Heart left ventricle (tissue), 16 donors: ENCODE results near the gene PGM2. TPM values are rescaled to one million over a fixed set of nuclear protein-coding genes. Genes with fewer than 3 reads are reported as not detected.

ENCODE experiments used
- ATAC-seq, 4 donors: fragments of 200-7000 bp; cut with Tn5 transposase; one replicate each; pipeline ENCODE4 v1.9.1; 2020 to 2022; ENCODE audit warnings: moderate library complexity in 4 of 4, mild to moderate bottlenecking in 3 of 4, moderate number of reproducible peaks in 1 of 4
- DNase-seq, 5 donors: peaks; one replicate each; pipeline ENCODE4 v3.0.0-alpha.2; 2020
- H3K27ac ChIP-seq, 12 donors: fragments of 200-600 bp; sonication (generic) in 4 of 12; one replicate each; pipeline versions ENCODE4 v1.5.0 to v1.8.0; 2016 to 2022; ENCODE audit warnings: mild to moderate bottlenecking in 2 of 12
- H3K27me3 ChIP-seq, 9 donors: fragments of 200-600 bp; sonication (generic) in 2 of 9; one replicate each; pipeline versions ENCODE4 v1.5.1 to v1.8.0; 2016 to 2022; ENCODE audit warnings: mild to moderate bottlenecking in 3 of 9
- H3K36me3 ChIP-seq, 9 donors: fragments of 200-600 bp; sonication (generic) in 2 of 9; one replicate each; pipeline versions ENCODE4 v1.5.0 to v1.8.0; 2018 to 2022; ENCODE audit warnings: mild to moderate bottlenecking in 2 of 9
- H3K4me1 ChIP-seq, 12 donors: fragments of 200-600 bp; sonication (generic) in 4 of 12; one replicate each; pipeline versions ENCODE4 v1.5.0 to v1.8.0; 2016 to 2022; ENCODE audit warnings: mild to moderate bottlenecking in 3 of 12
- H3K4me3 ChIP-seq, 12 donors: fragments of 200-600 bp; sonication (generic) in 4 of 12; one replicate each; pipeline versions ENCODE4 v1.5.0 to v1.8.0; 2017 to 2022; ENCODE audit warnings: mild to moderate bottlenecking in 9 of 12, moderate library complexity in 4 of 12
- H3K9me3 ChIP-seq, 12 donors: fragments of 200-600 bp; sonication (generic) in 4 of 12; one replicate each; pipeline versions ENCODE4 v1.5.0 to v1.8.0; 2016 to 2022; ENCODE audit warnings: mild to moderate bottlenecking in 1 of 12
- POLR2A ChIP-seq, 2 donors: fragments of 450-650 bp; IDR thresholded peaks; one replicate each; pipeline ENCODE4 v1.6.1; 2017; ENCODE audit warnings: antibody characterized with exemption in 2 of 2, mild to moderate bottlenecking in 2 of 2, moderate library complexity in 2 of 2
- WGBS, 4 donors: extraction: QIAGEN DNeasy Blood & Tissue Kit in 2 of 4; methylation state at CpG; one replicate each; pipeline versions ENCODE4 v1.1.5 to v1.1.7; 2013 to 2018; 5-methylcytosine and 5-hydroxymethylcytosine counted together
- intact Hi-C, 10 donors: fragments of 100-400 bp; cut with DNase I; formaldehyde crosslinking; loops; one replicate each; pipeline versions ENCODE4 v1.11.1 to v1.14.2; 2022
- polyA plus RNA-seq, 2 donors: library from polyadenylated mRNA; stranded (reverse); fragments of 200-250 nt; gene quantifications; one replicate each; pipeline ENCODE4 v1.2.3, GENCODE V29; 2013
- total RNA-seq, 9 donors: library from RNA; depleted of rRNA in 2 of 9; stranded (reverse); fragments of >200 nt in 2 of 9; fragmentation: NEBNext Ultra II Directional in 3 of 9; extraction: Animal tissue kit (Norgen Biotek cat#: 25700) in 3 of 9; gene quantifications; one replicate each; pipeline versions ENCODE4 v1.1.0 to v1.2.4, GENCODE V29; 2016 to 2023
- TF ChIP-seq, protein P1 (sequence below), 12 donors: fragments of 200-600 bp; sonication (generic) in 4 of 12; IDR thresholded peaks; one replicate each; pipeline versions ENCODE4 v1.5.0 to v1.8.0; 2018 to 2022; ENCODE audit warnings: antibody characterized with exemption in 12 of 12, mild to moderate bottlenecking in 5 of 12
- donor health status: ischemic (EF 13 %, LVEDD 7.1; RV severe dilation, severe dysfunction).
- donor health status: healthy with polysubstance abuse.
- donor health status: DM: no; HTN: yes; CAD: no.
- donor health status: DM: no; HTN: no; CAD: no.
- donor health status: ischemic (EF 25% LVEDD 6.9; RV normal size, moderate dysfunction).
- donor health status: ischemic (EF 25% LVEDD 5.7; RV mildly dilated, moderate dysfunction).
- donor health status: healthy.
- donor health status: DM: yes; HTN: yes; CAD: no.
- donor health status: ischemic (EF 35%, LVEDD 5.7; RV mildly dilated, moderate dysfunction).
- donor health status: nonischemic (EF 11% LVEDD 7.7; RV severe dilation, severe dysfunction).
- donor health status: DM: yes; HTN: yes; CAD: no.
- donor health status: PGD.
- donor health status: ischemic (EF 29% LVEDD 5.4; RV normal size, mild dysfunction).
- donor health status: nonischemic (EF 23%, LVEDD 6.1; RV moderate dilation, normal function).

PGM2 gene
- total and polyA plus RNA-seq, 11 donors, result 3.3 to 18.4 (median 8.5) TPM

DNA sequence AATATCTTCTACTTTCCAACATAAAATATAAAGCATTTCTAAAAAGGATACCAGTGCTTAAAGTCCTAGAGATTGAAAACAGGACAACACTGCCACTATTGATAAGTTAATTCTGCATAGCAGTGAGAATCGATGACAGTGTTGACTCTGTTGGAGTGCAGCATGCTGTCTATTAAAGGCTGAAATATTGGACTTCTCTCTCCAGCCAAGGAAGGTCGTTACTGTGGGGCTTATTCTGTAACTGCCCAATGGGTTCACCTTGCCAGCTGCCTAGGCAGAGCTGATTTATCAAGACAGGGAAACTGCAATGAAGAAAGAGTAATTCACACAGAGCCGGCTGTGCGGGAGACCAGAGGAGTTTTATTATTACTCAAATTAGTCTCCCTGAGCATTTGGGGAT, 37.7 kb upstream of the PGM2 start:
- Histone ChIP-seq H3K27ac (no peak overlapping the region), H3K9me3 (no peaks in the 10 kb centered on the region), H3K4me3 (no peak overlapping the region), H3K27me3 (peaks cover 0 to 2% (median 0%) of the 10 kb centered on the region in 9 donors), H3K4me1 (no peaks in the 10 kb centered on the region), H3K36me3 (no peaks in the 10 kb centered on the region)
- TF ChIP-seq, protein P1, sequence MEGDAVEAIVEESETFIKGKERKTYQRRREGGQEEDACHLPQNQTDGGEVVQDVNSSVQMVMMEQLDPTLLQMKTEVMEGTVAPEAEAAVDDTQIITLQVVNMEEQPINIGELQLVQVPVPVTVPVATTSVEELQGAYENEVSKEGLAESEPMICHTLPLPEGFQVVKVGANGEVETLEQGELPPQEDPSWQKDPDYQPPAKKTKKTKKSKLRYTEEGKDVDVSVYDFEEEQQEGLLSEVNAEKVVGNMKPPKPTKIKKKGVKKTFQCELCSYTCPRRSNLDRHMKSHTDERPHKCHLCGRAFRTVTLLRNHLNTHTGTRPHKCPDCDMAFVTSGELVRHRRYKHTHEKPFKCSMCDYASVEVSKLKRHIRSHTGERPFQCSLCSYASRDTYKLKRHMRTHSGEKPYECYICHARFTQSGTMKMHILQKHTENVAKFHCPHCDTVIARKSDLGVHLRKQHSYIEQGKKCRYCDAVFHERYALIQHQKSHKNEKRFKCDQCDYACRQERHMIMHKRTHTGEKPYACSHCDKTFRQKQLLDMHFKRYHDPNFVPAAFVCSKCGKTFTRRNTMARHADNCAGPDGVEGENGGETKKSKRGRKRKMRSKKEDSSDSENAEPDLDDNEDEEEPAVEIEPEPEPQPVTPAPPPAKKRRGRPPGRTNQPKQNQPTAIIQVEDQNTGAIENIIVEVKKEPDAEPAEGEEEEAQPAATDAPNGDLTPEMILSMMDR (IDR thresholded peaks at IDR 0.05), result no peak
- TF ChIP-seq POLR2A (IDR thresholded peaks at IDR 0.05), result no peak
- intact Hi-C loops, result no loop called here
- DNase-seq (no peak), ATAC-seq (no peak)
- WGBS, 4 donors, result 83 to 89% (median 84%) methylated on average over 4 of the region's 4 CpGs

DNA sequence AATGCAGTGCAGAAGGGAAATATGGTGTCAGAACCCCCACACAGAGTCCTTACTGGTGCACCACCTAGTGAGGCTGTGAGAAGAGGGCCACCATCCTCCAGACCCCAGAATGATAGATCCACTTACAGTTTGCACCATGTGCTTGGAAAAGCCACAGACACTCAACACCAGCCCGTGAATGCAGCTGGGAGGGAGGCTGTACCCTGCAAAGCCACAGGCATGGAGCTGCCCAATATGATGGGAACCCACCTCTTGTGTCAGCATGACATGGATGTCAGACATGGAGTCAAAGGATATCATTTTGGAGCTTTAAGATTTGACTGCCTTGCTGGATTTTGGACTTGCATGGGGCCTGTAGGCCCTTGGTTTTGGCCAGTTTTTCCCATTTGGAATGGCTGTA, 34.2 kb upstream of the PGM2 start:
- ATAC-seq, result no peak
- 73 to 90% (median 78%) methylated on average over 1 of the region's 1 CpG for WGBS, 4 donors

DNA sequence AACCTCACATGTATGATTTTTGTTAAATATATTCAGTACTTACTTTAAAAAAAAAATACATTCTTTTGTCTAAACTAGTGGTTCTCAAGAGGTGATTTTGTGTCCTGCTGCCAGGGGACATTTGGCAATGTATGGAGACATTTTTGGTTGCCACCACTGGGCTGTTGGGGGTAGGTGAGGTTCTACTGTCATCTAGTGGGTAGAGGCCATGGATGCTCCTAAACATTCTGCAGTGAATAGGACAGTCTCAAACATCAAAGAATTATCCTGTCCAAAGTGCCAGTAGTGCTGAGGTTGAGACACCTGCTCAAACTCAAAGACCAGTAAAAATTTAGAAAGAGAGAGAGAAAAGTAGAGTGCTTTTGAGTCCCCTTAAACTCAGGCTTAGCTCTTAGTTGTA, 32.9 kb upstream of the PGM2 start:
- ATAC-seq (peak; percentile 86 to 90 (median 86)), DNase-seq (peak in 1 of 5 donors; percentile 18)
- H3K9me3 ChIP-seq, result no peaks in the 10 kb centered on the region
- no peak overlapping the region for H3K4me3 ChIP-seq
- H3K36me3 ChIP-seq, result no peaks in the 10 kb centered on the region
- intact Hi-C loops, result loop anchor here in 9 of 10 donors (1.0 to 10.0 kb wide), 8 partner anchors 99 to 340 kb away; partner anchors contain the start of gene RELL1 (in 1 of the 9)
- peaks cover 0 to 6% (median 0%) of the 10 kb centered on the region in 12 donors for H3K4me1 ChIP-seq
- H3K27me3 ChIP-seq, result peaks cover 0 to 2% (median 0%) of the 10 kb centered on the region in 9 donors
- no peak for TF ChIP-seq POLR2A (IDR thresholded peaks at IDR 0.05)
- TF ChIP-seq, protein P1 (IDR thresholded peaks at IDR 0.05), result peak; percentile 36 to 78 (median 66)
- no peak overlapping the region for H3K27ac ChIP-seq

More for the DNA sequence above, 34.2 kb upstream of the PGM2 start:
- no peak overlapping the region for H3K27ac ChIP-seq
- H3K9me3 ChIP-seq, result no peaks in the 10 kb centered on the region
- H3K27me3 ChIP-seq, result peaks cover 0 to 2% (median 0%) of the 10 kb centered on the region in 9 donors
- DNase-seq, result no peak
- no peak for TF ChIP-seq POLR2A (IDR thresholded peaks at IDR 0.05)
- TF ChIP-seq, protein P1 (IDR thresholded peaks at IDR 0.05), result no peak
- intact Hi-C loops, result loop anchor here in 9 of 10 donors (2.0 to 10.0 kb wide), 6 partner anchors 97 to 337 kb away; partner anchors contain the start of gene RELL1 (in 1 of the 9)
- peaks cover 0 to 2% (median 0%) of the 10 kb centered on the region in 12 donors for H3K4me1 ChIP-seq
- H3K36me3 ChIP-seq, result no peaks in the 10 kb centered on the region
- no peak overlapping the region for H3K4me3 ChIP-seq

DNA sequence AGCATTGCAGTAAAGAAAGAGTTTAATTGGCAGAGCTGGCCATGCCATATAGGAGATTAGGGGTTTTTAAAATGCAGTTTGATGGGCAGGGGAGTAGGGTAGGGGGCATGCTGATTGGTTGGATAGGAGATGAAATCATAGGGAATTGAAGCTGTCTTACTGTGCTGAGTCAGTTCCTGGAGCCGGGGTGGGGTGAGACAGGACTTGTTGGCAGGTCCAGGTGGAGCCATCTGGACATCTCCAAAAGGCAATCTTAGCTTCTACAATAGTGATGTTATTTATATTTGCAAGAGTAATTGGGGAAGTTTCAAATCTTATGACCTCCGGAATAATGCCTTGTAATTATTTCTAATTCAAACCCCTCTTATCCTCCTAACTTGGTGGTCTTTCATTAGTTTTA, 32.4 kb upstream of the PGM2 start:
- Histone ChIP-seq H3K9me3 (no peaks in the 10 kb centered on the region), H3K4me1 (peaks cover 0 to 6% (median 0%) of the 10 kb centered on the region in 12 donors), H3K27me3 (no peaks in the 10 kb centered on the region), H3K36me3 (no peaks in the 10 kb centered on the region), H3K27ac (no peak overlapping the region), H3K4me3 (no peak overlapping the region)
- DNase-seq (peak in 2 of 5 donors; percentile 34 to 38), ATAC-seq (peak in 2 of 4 donors; percentile 48 to 62)
- intact Hi-C loops, result loop anchor here in 7 of 10 donors (5.0 to 10.0 kb wide), 4 partner anchors 99 to 339 kb away; partner anchors contain the start of gene RELL1 (in 1 of the 7)
- 57 to 80% (median 75%) methylated on average over 2 of the region's 2 CpGs for WGBS, 4 donors
- TF ChIP-seq, protein P1 (IDR thresholded peaks at IDR 0.05), result no peak
- TF ChIP-seq POLR2A (IDR thresholded peaks at IDR 0.05), result no peak
